ENCODE results near the gene CENPH. TPM values are rescaled to one million over a fixed set of nuclear protein-coding genes. Genes with fewer than 3 reads are reported as not detected.
"Not testable (repeated sequence)": the region's sequence is repeated elsewhere in the genome, so short reads cannot be mapped to it uniquely, and the experiment has no call there.

CENPH gene, protein sequence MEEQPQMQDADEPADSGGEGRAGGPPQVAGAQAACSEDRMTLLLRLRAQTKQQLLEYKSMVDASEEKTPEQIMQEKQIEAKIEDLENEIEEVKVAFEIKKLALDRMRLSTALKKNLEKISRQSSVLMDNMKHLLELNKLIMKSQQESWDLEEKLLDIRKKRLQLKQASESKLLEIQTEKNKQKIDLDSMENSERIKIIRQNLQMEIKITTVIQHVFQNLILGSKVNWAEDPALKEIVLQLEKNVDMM
- total RNA-seq = 6.1 TPM

DNA sequence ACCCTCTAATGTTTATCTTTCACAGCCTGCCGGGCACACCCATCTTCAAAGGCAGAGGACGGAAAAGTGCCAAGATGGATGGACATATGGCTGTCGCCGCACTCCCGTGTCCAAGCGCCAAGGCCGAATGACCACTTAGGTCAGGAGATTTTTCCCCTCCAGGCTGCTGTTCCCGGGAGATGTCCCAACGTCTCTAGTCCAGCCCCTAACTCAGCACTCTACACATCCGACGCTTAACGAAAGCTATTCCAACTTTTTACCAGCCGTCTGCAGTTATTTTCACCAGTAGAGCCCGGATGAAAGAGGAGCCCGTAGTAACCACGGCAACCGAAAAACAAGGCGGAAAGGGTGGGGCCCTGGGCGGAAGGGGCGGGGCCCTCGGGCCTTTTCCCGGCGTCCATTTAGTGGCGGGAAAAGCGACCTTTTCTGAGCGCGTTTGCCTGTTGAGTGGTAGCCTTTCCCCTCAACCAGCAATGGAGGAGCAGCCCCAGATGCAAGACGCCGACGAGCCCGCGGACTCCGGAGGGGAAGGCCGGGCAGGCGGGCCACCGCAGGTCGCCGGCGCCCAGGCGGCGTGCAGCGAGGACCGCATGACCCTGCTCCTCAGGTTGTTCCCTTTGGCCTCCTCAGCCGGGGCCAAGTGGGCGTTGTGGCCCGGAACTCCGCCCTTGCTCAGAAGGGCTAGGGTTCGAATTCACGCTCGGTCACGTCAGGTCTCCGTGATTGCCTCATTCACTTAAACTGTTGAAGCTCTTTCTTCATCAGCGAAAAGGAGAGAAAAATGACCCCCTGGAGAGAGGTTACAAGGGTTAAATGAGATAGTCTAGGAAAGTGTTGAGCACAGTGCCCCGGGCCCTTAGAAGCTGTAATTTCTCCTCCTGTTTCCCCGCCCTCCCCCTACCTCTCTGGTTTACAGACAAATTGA lies at the start of gene CENPH:
Gene CENPH (plus strand): TSS at position 422 of the 925 bp plus-strand sequence. CDS start 52 bp downstream, at position 474.
- Histone ChIP-seq H3K4me1 (ENCODE audit: insufficient read depth, low read length) (peaks cover 17% of the 10 kb centered on the region), H3K9me3 (ENCODE audit: low read depth, low read length) (no peaks in the 10 kb centered on the region), H3K27me3 (ENCODE audit: insufficient read depth, low read length) (no peaks in the 10 kb centered on the region), H3K4me3 (ENCODE audit: low read length) (peak within 1 kb of the TSS; percentile 96)

DNA sequence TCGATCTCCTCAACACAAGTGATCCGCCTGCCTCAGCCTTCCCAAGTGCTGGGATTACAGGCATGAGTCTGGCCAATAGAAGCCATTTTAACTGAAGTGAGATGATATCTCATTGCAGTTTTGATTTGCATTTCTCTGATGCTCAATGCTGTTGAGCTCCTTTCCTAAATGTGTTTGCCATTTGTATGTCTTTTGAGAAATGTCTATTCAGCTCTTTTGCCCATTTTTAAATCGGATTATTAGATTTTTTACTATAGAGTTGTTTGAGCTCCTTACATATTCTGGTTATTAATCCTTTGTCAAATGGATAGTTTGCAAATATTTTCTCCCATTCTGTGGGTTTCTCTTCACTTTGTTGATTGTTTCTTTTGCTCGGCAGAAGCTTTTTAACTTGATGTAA lies 49.1 kb upstream of the CENPH start:
- not testable (repeated sequence) for H3K27me3 ChIP-seq (ENCODE audit: insufficient read depth, low read length); H3K4me1 ChIP-seq (ENCODE audit: insufficient read depth, low read length); H3K9me3 ChIP-seq (ENCODE audit: low read depth, low read length); H3K4me3 ChIP-seq (ENCODE audit: low read length)

DNA sequence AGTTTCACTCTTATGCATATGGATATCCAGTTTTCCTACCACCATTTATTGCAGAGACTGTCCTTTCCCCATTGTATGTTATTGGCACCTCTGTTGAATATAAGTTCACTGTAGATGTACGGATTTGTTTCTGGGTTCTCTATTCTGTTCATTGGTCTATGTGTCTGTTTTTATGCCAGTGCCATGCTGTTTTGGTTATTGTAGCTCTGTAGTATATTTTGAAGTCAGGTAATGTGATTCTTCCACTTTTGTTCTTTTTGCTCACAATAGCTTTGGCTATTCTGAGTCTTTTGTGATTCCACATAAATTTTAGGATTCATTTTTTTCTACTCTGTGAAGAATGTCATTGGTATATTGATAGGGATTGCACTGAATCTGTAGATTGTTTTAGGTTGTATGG lies 48.6 kb upstream of the CENPH start:
- no peaks in the 10 kb centered on the region for H3K9me3 ChIP-seq (ENCODE audit: low read depth, low read length)
- no peak overlapping the region for H3K4me3 ChIP-seq (ENCODE audit: low read length)
- no peaks in the 10 kb centered on the region for H3K4me1 ChIP-seq (ENCODE audit: insufficient read depth, low read length)
- H3K27me3 ChIP-seq (ENCODE audit: insufficient read depth, low read length) = no peaks in the 10 kb centered on the region

DNA sequence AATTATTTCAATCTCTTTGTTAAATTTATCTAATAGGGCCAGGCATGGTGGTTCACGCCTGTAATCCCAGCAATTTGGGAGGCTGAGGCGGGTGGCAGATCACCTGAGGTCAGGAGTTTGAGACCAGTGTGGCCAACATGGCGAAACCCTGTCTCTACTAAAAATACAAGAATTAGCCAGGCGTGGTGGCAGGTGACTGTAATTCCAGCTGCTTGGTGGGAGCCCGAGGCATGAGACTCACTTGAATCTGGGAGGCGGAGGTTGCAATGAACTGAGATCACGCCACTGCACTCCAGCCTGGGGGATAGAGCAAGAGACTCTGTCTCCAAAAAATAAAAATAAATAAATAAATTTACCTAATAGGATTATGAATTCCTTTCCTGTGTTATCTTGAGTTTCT lies 40.8 kb upstream of the CENPH start:
- not testable (repeated sequence) for H3K4me3 ChIP-seq (ENCODE audit: low read length); H3K4me1 ChIP-seq (ENCODE audit: insufficient read depth, low read length); H3K9me3 ChIP-seq (ENCODE audit: low read depth, low read length); H3K27me3 ChIP-seq (ENCODE audit: insufficient read depth, low read length)

DNA sequence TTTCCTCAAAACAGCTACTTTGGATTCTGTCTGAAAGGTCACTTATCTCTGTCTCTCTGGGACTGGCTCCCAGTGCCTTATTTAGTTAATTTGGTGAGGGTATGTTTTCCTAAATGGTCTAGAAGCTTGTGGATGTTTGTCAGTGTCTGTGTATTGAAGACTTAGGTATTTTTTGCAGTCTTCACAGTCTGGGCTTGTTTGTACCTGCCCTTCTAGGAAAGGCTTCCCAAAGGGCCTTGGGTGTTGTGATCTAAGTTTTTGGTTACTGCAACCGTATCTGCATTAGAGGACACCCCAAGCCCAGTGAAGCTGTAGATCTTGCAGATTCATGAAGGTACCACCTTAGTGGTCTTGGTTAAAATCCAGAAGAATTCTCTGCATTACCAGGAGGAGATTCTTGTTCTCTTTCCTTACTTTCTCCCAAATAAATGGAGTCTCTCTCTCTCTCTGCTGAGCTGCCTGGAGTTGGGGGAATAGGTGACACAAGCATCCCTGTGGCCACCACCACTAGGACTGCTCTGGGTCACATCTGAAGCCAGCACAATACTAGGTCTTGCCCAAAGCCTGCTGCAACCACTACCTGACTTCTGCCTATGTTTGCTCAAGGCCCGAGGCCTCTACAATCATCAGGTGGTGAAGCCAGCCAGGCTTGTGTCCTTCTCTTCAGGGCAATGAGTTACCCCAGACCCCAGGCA lies 40.3 kb upstream of the CENPH start:
- H3K9me3 ChIP-seq (ENCODE audit: low read depth, low read length) = no peaks in the 10 kb centered on the region
- H3K27me3 ChIP-seq (ENCODE audit: insufficient read depth, low read length) = no peaks in the 10 kb centered on the region
- no peak overlapping the region for H3K4me3 ChIP-seq (ENCODE audit: low read length)
- no peaks in the 10 kb centered on the region for H3K4me1 ChIP-seq (ENCODE audit: insufficient read depth, low read length)

DNA sequence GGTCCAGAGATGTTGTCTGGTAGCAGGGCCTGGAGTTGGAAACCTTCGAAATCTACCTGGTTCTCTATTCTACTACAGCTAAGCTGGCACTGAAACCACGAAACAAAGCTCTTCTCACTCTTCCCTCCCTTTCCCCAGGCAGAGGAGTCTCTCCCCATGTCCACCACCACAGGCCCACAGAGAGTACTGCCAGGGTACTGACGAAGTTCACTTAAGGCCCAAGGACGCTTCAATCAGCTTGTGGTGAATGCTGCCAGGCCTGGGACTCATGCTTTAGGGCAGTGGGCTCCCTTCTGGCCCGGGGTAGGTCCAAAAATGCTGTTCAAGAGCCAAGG lies 39.7 kb upstream of the CENPH start:
- Histone ChIP-seq H3K4me3 (ENCODE audit: low read length) (no peak overlapping the region), H3K27me3 (ENCODE audit: insufficient read depth, low read length) (no peaks in the 10 kb centered on the region), H3K4me1 (ENCODE audit: insufficient read depth, low read length) (no peaks in the 10 kb centered on the region), H3K9me3 (ENCODE audit: low read depth, low read length) (no peaks in the 10 kb centered on the region)

DNA sequence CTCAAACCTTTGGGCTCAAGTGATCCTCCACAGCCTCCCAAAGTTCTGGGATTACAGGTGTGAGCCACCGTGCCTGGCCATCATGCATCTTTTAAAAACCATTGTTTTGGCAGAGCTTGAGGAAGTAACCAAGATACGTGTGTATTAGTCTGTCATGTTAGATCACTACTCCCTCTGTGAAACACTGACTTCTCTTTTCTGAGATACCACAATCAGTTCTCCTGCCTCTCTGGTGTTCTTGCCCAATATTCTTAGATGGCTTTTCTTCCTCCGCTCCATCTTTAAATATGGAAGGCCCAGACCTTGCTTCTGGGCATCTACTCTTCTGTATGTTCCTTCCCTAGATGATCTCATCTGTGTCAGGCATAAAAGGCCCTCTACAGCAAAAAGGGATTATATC lies 36.7 kb upstream of the CENPH start:
- no peaks in the 10 kb centered on the region for H3K4me1 ChIP-seq (ENCODE audit: insufficient read depth, low read length)
- no peak overlapping the region for H3K4me3 ChIP-seq (ENCODE audit: low read length)
- no peaks in the 10 kb centered on the region for H3K27me3 ChIP-seq (ENCODE audit: insufficient read depth, low read length)
- no peaks in the 10 kb centered on the region for H3K9me3 ChIP-seq (ENCODE audit: low read depth, low read length)

DNA sequence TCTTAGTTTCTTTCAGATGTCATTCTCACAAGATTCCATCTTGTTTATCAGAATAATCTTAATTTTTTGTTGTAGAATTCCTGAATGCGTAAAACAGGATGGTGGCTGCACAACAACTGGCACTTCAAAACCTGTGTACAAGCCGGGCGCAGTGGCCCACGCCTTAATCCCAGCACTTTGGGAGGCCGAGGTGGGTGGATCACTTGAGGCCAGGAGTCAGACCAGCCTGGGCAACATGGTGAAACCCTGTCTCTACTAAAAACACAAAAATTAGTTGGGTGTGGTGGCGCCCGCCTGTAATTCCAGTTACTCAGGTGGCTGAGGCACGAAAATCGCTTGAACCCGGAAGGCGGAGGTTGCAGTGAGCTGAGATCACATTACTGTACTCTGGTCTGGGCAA lies 32.9 kb upstream of the CENPH start:
- Histone ChIP-seq H3K9me3 (ENCODE audit: low read depth, low read length) (no peaks in the 10 kb centered on the region), H3K4me1 (ENCODE audit: insufficient read depth, low read length) (no peaks in the 10 kb centered on the region), H3K4me3 (ENCODE audit: low read length) (no peak overlapping the region), H3K27me3 (ENCODE audit: insufficient read depth, low read length) (no peaks in the 10 kb centered on the region)

DNA sequence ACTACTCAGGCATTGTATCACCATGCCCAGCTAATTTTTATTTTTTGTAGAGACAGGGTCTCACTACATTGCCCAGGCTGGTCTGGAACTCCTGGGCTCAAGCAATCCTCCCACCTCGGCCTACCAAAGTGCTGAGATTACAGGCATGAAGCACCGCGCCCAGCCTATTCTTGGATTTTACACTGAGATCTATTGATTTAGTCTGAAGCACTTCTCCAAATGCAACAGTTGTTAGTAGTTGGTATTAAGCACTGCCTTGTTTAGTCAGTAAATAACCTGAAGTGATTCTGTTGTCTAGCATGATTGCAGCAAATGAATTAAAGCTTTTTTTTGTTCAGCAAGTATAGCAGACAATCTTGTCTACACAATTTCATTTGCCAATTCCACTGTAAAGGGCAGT lies 31.3 kb upstream of the CENPH start:
- H3K4me3 ChIP-seq (ENCODE audit: low read length) = no peak overlapping the region
- H3K27me3 ChIP-seq (ENCODE audit: insufficient read depth, low read length) = no peaks in the 10 kb centered on the region
- no peaks in the 10 kb centered on the region for H3K4me1 ChIP-seq (ENCODE audit: insufficient read depth, low read length)
- no peaks in the 10 kb centered on the region for H3K9me3 ChIP-seq (ENCODE audit: low read depth, low read length)

DNA sequence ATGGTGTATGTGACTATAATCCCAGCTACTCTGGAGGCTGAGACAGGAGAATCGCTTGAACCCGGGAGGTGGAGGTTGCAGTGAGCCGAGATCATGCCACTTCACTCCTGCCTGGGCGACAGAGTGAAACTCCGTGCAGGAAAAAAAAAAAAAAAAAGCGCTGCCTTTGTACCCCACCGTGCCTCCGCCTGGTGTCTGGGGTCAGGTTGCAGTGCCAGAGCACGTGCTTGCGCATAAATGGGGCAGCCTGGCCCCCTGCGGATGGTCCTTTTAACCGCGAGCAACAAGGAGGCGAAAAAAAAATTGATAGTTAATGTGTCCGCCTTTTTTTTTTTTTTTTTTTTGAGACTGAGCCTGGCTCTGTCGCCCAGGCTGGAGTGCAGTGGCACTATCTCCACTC lies 28.7 kb upstream of the CENPH start:
- Histone ChIP-seq H3K9me3 (ENCODE audit: low read depth, low read length) (no peaks in the 10 kb centered on the region), H3K4me3 (ENCODE audit: low read length) (no peak overlapping the region), H3K4me1 (ENCODE audit: insufficient read depth, low read length) (no peaks in the 10 kb centered on the region), H3K27me3 (ENCODE audit: insufficient read depth, low read length) (no peaks in the 10 kb centered on the region)

DNA sequence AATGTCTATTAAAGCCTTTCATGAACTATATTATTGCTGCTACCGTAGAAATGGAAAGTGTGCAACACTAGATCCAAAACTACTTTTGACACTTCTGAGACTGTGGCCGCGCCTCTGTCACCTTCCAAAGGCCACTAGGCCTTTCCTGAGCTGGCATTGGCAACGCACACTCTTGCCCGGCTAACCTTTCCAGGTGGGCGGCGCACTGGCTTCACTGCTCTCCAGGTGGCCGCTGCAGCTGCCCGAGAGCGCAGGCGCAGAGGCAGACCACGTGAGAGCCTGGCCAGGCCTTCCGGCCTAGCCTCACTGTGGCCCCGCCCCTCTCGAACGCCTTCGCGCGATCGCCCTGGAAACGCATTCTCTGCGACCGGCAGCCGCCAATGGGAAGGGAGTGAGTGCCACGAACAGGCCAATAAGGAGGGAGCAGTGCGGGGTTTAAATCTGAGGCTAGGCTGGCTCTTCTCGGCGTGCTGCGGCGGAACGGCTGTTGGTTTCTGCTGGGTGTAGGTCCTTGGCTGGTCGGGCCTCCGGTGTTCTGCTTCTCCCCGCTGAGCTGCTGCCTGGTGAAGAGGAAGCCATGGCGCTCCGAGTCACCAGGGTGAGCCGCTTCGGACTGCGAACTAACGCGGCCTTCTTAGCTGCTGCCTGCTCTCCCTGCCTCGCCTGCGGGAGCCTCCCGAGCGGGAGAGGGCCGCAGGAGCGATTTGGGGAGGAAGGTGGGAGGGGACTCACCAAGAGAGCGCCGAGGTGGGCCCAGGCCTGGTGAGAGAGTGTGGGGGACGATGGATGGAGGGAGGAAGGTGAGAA lies 22.5 kb upstream of the CENPH start, which contains the start of gene CCNB1:
Gene CCNB1 (plus strand): TSS at position 465 of the 807 bp plus-strand sequence. CDS start 113 bp downstream, at position 578.
- H3K27me3 ChIP-seq (ENCODE audit: insufficient read depth, low read length) = no peaks in the 10 kb centered on the region
- H3K9me3 ChIP-seq (ENCODE audit: low read depth, low read length) = no peaks in the 10 kb centered on the region
- H3K4me3 ChIP-seq (ENCODE audit: low read length) = peak within 1 kb of the TSS; percentile 66
- peaks cover 19% of the 10 kb centered on the region for H3K4me1 ChIP-seq (ENCODE audit: insufficient read depth, low read length)

DNA sequence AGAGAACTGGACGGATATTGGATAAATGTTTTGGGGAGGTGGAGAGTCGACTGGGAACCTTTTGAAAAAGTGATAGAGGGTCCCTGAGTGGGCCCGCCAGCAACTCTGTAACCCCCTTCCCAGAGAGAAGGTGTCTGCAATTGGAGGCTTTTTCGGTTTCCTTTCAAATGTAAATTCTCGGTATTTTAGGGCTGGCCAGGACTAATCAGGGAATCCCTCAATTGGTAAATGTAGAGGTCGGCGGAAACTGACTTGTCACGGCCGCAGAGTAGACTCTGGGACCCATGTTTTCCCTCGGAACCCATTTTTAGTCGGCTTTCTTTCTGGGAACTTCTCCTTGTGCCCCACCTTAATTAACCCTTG lies 21.9 kb upstream of the CENPH start:
- Histone ChIP-seq H3K4me1 (ENCODE audit: insufficient read depth, low read length) (peaks cover 19% of the 10 kb centered on the region), H3K4me3 (ENCODE audit: low read length) (peak overlapping the region; percentile 66), H3K27me3 (ENCODE audit: insufficient read depth, low read length) (no peaks in the 10 kb centered on the region), H3K9me3 (ENCODE audit: low read depth, low read length) (no peaks in the 10 kb centered on the region)

DNA sequence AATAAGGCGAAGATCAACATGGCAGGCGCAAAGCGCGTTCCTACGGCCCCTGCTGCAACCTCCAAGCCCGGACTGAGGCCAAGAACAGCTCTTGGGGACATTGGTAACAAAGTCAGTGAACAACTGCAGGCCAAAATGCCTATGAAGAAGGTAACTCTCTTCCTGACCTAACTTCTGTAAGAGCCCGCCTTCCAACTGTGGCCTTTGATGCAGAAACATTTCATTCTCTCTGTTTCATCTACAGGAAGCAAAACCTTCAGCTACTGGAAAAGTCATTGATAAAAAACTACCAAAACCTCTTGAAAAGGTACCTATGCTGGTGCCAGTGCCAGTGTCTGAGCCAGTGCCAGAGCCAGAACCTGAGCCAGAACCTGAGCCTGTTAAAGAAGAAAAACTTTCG lies 21.5 kb upstream of the CENPH start:
- H3K9me3 ChIP-seq (ENCODE audit: low read depth, low read length) = no peaks in the 10 kb centered on the region
- peak overlapping the region; percentile 66 for H3K4me3 ChIP-seq (ENCODE audit: low read length)
- no peaks in the 10 kb centered on the region for H3K27me3 ChIP-seq (ENCODE audit: insufficient read depth, low read length)
- peaks cover 19% of the 10 kb centered on the region for H3K4me1 ChIP-seq (ENCODE audit: insufficient read depth, low read length)

DNA sequence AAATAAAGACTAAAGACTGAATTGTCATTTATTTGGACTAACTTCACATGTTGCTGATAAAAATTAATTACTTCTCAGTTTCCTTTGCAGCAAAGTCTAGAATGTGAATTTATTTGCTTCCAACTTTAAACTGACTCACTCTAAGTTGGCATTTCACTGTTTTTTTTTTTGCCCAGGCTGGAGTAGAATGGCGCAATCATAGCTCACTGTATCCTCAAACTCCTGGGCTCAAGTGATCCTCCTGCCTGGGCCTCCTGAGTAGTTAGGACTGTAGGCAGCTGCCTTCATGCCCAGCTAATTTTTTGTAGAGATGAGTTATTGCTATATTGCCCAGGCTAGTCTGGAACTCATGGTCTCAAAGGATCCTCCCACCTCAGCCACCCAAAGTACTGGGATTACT lies 18.9 kb upstream of the CENPH start:
- Histone ChIP-seq H3K4me3 (ENCODE audit: low read length) (no peak overlapping the region), H3K9me3 (ENCODE audit: low read depth, low read length) (no peaks in the 10 kb centered on the region), H3K27me3 (ENCODE audit: insufficient read depth, low read length) (no peaks in the 10 kb centered on the region), H3K4me1 (ENCODE audit: insufficient read depth, low read length) (peaks cover 19% of the 10 kb centered on the region)

DNA sequence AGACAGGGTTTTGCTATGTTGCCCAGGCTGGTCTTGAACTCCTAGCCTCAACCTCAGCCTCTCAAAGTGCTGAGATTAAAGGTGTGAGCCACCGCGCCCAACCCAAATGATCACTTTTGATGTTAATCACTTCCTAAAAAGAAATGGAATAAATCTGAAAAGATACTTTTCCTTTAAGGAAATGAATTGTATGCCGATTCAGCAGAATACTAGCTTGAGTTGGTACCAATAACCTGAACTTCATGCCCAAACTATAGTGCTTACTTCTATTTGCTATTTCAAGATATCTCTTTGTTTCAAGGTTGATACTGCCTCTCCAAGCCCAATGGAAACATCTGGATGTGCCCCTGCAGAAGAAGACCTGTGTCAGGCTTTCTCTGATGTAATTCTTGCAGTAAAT lies 18.4 kb upstream of the CENPH start:
- Histone ChIP-seq H3K4me1 (ENCODE audit: insufficient read depth, low read length) (peaks cover 19% of the 10 kb centered on the region), H3K9me3 (ENCODE audit: low read depth, low read length) (no peaks in the 10 kb centered on the region), H3K4me3 (ENCODE audit: low read length) (no peak overlapping the region), H3K27me3 (ENCODE audit: insufficient read depth, low read length) (no peaks in the 10 kb centered on the region)

All from mononuclear cell (primary cell).